IPS-18c (cell line): ENCODE results near the gene IRF2BPL.

Experiments used
- H3K4me3 ChIP-seq: 2 replicates; pipeline ENCODE4 v1.7.0; 2013; ENCODE audit warnings: low read depth, mild to moderate bottlenecking, low read length, moderate library complexity; ENCODE audit not compliant: insufficient read depth
- H3K9me3 ChIP-seq: one replicate; pipeline ENCODE4 v1.6.1; 2013; ENCODE audit warnings: mild to moderate bottlenecking, low read length, moderate library complexity; ENCODE audit not compliant: control insufficient read depth, insufficient read depth

Gene IRF2BPL

DNA sequence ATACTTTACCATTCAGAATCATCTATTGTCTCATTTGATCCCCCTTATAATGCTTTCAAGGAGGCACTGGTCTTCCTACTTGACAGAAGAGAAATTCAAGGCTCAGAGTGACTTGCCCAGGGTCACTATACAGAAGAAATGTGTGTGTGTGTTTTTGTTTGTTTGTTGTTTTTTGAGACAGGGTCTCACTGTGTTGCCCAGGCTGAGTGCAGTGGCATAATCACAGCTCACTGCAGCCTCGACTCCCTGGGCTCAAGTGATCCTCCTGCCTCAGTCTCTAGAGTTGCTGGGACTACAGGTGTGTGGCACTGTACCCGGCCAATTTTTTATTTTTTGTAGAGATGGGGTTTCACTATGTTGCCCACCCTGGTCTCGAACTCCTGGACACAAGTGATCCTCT is 22.9 kb downstream of the IRF2BPL start:
- Histone ChIP-seq H3K9me3 (no peaks in the 10 kb centered on the region), H3K4me3 (no peak overlapping the region)

DNA sequence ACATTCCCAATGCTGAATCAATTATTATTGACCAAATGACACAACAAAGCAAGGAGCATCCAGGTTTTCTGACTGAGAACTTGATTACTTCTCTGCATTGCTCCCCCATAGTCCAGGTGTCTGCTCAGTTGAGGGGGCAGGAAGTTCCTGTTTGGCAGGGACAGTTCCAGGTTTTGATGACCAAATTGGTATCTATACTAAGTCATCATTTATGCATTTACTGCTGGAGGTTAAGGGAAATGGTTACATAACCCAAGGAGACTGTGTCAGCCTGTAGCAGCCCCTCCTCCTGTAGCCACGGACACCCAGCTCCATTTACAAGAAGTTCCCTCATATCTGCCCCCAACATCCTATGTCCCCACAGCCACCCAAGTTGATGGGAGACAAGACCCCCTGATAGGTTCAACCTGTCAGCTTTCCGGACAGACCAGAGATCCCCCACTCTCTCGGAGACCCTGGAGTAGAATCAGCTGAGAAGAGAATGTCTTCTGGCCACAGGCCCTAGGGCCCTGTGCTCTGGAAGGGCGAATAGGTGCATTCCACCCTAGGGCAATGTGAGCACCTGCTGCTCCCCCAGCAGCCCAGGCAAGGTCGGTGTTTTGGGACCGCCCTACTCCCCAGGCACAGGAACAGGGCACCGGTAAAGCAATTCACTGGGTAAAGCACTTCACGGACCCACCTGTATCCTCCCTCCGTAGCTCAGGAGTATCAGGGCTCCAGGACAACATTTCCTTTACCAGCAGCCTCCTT is 23.6 kb downstream of the IRF2BPL start:
- Histone ChIP-seq H3K9me3 (no peaks in the 10 kb centered on the region), H3K4me3 (no peak overlapping the region)

DNA sequence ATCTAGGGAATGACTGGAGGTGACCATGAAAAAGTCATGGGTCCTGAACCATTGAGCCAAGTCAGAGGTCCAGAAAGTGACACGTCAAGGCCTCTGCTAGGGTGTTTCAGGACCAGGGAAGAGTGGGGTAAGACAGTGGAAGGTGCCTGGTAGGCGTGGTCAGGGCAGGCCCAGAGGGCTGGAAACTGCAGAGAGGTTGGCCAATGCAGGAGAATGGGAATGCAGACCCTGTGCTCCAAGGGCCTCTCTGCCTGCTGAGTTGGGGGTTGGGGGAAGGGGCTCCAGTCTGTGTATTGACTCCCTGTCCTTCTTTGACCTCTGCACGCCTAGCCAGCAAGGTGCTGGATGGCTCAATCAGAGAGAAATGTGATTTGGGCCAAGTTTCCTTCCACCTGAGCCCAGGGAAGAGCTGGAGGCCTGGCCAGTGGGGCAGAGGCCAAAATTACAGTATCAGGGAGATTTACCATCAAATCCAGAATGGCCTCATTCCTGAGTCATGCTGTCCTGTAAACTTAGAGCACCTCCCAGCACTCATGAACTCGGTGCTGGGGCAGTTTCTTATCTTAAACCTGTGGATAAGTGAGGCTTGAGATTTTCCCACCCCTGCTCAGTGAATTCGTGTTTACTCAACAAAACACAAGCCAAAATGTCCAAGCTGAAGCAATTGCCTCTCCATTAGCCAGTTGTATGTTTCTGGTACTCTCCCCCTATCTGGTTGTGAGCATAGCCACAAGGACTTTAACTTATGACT is 24.4 kb downstream of the IRF2BPL start:
- H3K9me3 ChIP-seq: no peaks in the 10 kb centered on the region
- H3K4me3 ChIP-seq: no peak overlapping the region

DNA sequence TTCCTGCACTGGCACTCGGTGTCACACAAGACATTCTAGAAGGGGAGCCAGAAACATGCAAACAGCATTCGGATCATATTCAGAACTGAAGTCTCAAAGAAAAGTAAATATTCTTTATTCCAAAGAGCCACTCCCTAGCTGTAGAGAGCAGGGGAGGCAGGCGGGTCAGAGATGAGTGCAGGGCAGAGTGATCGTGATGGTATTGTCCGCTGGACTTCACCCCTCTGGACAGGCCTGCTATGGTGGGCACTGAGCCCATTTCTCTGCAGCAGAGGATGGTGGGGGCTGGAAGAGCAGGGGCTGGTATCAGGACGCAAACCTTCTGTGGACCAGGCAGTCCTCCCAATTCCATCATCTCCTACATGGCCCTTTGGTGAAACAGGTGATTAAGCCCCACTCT is 25.6 kb downstream of the IRF2BPL start:
- Histone ChIP-seq H3K4me3 (no peak overlapping the region), H3K9me3 (no peaks in the 10 kb centered on the region)

DNA sequence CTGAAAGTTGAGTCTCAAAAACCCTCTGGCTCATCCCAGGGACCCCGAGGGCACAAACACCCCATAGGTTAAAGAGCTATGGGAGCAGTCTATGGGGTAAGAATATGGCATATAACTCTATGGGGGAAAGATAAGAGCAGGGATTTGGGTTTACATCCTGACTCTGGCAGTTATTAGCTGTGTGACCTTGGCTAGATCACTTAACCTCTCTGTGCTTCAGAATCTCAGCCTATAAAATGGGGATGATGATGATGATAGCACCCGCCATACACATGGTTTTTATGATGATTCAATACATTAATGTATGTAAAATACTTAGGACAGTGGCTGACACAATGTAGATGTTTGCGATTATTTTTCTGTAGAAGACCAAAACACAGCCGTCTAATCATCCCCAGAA is 26.2 kb downstream of the IRF2BPL start:
- Histone ChIP-seq H3K9me3 (no peaks in the 10 kb centered on the region), H3K4me3 (no peak overlapping the region)

DNA sequence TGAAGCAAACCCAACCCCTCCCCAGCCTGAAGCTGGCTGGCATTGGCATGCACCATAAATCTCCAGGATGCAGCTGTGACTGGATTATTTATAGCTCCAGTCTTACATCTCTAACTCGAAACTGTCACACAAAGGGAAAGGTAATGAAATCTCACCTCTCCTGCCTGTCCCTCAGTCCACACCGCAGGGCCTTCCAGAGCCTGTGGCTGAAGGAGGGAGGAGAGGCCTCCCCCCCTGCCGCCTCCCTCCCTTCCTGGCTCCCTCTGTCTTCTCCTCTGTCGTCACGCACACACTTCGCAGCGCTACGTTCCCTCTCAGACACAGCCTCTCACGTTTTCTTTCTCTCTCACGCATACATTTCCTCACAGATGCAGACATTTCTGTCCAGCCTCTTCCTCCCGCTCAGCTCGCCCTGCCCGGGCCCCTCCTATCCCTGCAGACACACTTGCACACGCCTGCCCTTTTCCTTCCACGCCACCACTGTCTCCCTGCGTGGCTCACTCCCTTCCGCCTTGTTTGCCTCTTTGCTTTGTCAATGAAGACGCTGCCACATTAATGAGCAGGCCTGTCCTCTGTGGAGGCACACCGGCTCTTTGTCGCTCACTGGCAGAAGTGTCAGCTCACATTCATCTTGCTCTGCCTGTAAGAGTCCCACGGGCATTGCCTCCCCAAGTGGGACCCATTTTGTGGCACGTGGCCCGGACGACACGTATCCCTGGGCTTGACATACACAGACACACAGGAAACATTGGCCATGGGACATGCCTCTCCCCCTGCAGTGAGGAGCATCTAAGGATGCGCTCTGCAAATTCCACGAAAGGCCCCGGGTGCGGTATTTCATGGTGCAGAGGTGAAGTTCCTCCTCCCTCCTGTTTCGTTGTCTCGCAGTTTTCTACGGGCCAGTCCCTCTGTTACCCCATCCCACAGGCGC is 27.9 kb downstream of the IRF2BPL start:
- no peak overlapping the region; the same call in 1 of the 2 replicates for H3K4me3 ChIP-seq
- no peaks in the 10 kb centered on the region for H3K9me3 ChIP-seq

DNA sequence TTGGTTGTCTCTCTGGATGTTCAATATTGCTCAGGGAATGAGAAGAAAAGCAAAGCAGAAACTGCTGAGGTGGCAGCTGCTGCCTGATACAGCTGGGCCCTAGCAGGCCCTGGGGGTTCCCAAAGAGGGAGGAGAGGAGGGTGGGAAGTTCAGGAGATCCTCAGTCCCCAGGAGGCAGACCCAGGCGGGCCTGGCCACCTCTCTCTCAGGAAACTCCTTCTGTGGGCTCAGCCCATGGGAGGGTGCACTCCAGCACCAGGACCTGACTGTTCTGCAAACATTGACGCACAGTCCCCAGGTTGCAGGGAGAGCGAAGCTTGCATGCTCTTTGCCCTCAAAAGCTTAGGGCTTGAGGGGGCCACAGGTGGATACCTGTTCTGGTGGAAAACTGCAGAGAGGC is 29.6 kb downstream of the IRF2BPL start:
- H3K4me3 ChIP-seq: no peak overlapping the region
- no peaks in the 10 kb centered on the region for H3K9me3 ChIP-seq

DNA sequence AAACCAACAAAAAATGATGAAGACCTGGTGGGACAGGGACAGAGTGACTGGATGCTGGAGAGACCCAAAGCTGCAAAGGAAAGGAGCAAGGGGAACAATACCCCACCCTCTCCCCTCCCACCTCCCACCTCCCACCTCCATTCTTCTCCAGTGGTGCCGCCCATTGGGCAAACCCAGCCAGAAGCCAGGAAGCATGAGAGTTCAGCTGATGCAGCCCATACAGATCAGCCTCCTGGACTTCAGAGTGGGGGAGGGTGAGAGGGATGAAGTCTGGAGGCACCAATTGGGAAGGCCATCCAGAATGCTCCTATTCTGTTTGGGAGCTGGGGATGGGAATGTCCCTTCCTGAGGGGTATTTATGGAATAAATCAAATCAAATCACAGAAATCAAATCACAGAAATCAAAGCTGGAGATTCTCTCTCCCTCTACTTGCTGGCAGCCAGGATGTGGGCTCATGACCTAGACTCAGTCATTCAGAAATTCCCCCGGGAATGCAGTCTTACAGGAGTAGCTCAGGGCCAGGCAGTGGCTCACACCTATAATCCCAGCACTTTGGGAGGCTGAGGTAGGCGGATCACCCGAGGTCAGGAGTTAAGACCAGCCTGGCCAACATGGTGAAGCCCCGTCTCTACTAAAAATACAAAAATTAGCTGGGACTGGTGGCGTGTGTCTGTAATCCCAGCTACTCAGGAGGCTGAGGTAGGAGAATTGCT is 31.1 kb downstream of the IRF2BPL start:
- Histone ChIP-seq H3K4me3 (no peak overlapping the region), H3K9me3 (no peaks in the 10 kb centered on the region)

DNA sequence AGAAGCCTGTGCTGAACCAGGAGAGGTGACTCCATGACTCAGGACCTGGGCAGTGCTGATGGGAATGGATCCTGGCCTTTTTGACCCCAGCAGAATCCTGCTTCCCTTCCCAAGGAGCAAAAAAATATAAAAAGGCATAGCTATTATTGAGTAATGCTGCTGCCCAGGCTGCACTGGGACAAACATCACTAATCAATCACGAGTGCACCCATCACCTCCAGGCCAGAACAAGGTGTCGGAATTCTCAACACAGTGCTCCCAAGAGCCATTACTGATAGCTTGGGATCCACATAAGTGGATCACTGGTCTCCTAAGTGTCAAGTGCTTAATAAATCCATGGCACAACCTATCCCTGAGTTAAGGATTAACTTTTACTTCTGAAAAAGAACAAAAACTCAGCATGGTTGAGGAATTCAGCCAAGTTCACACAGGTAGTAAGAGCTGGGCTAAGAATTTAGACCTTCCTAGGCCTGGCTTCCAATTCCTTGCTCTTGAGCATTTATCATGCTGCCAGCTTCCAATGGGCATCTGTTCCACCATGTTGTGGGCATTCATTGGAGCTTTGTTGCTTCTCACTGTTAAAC is 31.9 kb downstream of the IRF2BPL start:
- Histone ChIP-seq H3K4me3 (no peak overlapping the region), H3K9me3 (no peaks in the 10 kb centered on the region)

DNA sequence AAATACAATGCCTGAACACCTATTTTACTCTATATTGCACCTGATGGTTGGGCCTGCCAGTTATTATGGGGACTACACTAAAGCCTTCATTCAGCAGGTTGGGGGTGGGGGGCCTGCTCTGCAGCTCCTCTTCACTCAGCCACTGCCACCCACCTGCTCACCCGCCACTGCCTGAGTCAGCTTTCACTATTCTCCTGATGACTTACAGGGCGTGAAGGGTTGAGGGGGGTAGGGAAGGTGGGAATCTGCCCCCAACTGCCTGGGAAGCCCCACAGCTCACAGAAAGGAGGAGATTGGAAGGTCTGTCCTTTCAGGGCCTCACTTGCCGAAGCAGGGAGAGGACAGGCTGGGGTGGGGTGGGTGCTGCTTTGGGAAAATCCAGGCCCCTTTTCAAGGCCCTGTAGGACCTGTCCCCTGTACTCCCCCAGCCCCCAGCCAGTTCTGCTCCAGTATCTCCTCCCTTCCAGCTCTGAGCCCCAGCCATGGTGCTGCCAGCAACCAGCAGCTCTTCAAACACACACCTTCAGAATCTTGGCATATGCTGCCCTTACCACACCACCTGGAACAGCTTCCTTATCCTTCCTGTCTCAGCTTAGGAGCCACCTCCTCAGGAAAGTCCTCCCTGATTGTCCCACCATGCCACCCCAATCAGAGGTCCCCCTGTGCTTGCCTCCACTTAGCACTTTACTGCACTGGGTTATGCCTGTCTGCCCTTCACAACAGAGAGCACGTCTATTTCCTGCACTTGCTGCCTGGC is 33.1 kb downstream of the IRF2BPL start:
- H3K9me3 ChIP-seq: no peaks in the 10 kb centered on the region
- H3K4me3 ChIP-seq: no peak overlapping the region

DNA sequence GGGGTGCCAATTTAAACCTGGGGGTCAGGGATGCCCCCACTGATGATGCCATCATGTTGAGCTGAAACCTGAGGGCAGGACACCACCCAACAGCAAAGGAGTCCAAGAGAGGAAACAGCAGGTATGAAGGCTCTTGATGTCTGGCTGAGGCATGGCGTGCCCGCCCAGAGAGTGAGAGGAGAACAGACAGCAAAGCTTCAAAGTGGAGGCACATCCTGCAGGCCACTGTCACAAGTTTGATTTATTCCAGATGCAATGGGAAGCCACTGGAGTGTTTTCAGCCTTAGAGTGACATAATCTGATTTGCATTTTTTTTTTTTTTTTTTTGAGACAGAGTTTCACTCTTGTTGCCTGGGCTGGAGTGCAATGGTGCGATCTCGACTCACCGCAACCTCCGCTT is 34.8 kb downstream of the IRF2BPL start:
- Histone ChIP-seq H3K4me3 (no peak overlapping the region), H3K9me3 (no peaks in the 10 kb centered on the region)

DNA sequence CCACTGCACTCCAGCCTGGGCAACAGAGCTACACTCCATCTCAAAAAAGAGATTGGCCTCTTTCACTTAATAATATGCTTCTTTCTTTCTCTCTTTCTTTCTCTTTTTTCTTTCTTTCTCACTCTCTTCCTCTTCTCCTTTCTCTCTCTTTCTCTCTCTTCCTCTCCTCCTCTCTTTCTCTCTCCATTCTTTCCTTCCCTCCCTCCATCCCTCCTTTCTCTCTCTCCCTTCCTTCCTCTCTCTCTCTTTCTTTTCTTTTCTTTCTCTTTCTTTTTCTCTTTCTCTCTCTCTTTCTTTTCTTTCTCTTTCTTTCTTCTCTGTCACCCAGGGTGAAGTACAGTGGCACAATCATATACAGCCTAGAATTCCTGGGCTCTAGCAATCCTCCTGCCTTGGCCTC is 38.4 kb downstream of the IRF2BPL start:
- Histone ChIP-seq H3K4me3 (no peak overlapping the region), H3K9me3 (no peaks in the 10 kb centered on the region)

DNA sequence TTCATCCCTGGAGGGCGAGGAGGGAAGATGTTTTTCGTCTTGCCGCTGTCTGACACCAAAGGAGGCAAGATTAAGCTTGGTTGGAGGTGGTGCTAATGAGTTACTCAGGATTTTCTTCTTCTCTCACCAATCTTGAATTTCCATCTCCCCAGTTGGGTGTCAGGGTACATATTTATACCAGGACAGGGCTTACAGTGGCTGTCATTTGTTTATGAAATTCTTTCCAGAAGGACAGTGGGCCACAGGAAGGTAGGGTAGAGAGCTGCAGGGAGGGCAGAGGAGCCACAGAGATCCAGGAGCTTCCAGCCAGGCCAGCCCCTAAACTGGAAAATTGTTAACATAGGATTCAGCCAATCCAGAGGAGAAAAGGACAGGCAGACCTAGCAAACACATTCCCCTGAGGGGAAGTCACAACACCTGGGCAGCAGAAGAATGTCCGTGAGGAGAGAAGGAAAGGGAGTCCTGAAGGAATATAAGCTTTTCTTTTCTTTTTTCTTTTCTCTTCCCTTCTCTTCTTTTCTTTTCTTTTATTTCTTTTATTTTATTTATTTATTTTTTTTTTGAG is 40.5 kb downstream of the IRF2BPL start:
- H3K9me3 ChIP-seq: no peaks in the 10 kb centered on the region
- H3K4me3 ChIP-seq: no peak overlapping the region

DNA sequence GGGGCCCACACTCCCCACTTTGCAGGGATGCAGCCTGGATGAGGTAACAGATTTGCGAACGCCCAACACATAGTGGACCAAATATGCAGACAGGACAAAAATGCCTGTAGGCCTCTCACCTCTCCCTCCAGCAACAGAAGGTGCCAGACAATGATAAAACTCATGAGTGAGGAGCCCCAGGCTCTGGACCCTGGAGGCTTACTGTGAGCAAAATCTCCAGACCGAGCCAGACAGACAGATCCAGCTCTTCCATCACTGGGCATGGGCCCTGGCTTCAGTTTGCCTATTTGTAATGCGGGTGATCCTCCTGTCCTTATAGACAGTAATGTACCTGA is 42.3 kb downstream of the IRF2BPL start:
- Histone ChIP-seq H3K9me3 (no peaks in the 10 kb centered on the region), H3K4me3 (no peak overlapping the region)

DNA sequence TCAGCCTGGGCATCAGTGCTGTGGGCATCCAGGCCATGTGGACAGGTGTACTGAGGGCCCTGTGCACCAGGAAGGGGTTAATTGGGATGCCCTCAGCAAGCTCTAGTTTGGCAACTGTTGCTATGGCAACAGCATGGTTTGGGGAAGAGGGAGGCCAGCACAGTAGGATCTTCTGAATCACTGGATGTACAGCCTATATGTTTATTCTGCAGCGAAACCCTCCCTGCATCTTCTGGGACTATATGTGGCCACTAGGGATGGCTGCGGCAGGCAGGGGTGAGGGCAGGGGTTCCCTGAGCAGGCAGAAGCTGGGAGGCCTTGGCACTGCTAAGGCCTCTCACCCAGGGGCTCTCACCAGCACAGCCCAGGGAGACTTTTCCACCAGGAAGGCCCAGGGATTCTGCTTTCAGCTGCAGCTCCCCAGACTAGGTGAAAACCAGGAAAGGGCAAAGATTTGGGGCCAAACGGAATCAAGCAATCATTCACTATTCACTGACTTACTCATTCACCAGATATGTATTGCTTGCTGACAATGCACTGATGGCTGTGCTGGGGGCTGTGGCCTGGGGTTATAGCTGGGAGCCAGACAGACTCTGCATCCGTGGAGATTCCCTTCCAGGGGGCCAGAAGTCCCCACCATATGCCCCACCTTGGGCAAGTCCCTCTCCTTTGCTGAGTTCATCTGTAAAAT is 42.8 kb downstream of the IRF2BPL start:
- Histone ChIP-seq H3K9me3 (no peaks in the 10 kb centered on the region), H3K4me3 (no peak overlapping the region)
